Stimulated activated CD8-positive, alpha-beta memory T cell treated with anti-CD3 and anti-CD28 coated beads, Interleukin-4, amount 100 ng/mL, for 4 hours (primary cell): ENCODE results near the gene ZNF280A.
"Not testable (repeated sequence)": the region's sequence is repeated elsewhere in the genome, so short reads cannot be mapped to it uniquely, and the experiment has no call there.

Experiments used
- DNase-seq, 2 donors: peaks; one replicate each; pipeline ENCODE4 v3.0.0-alpha.2; 2020; ENCODE audit warnings: low read depth in 2 of 2, low spot score in 1 of 2

Gene ZNF280A

GRCh38 chr22:22469527-22469926 lies 50.5 kb downstream of the ZNF280A start:
- DNase-seq, result no peak

GRCh38 chr22:22468794-22469469 lies 51.1 kb downstream of the ZNF280A start:
- not testable (repeated sequence) for DNase-seq

- DNase-seq, result no peak
Observed at GRCh38 chr22:22467112-22467511, 53.0 kb downstream of the ZNF280A start.

DNA sequence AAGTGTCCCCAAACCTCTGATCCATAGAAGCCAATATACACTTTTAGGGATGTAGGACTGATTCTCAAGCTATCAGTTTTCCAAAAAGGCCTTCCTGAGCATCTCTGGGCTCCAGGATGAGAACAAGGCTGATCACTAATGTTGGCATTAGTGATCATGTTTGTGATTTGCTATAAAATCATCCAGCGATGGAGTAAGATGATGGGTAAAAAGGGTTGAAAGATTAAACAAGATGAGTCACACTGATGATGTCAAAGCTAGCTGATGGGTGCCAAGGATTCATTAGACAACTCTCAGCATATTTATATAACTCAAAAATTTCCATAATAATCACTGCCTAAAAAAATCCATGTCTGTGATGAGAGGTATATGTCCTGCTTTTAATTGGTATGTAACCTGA lies 54.3 kb downstream of the ZNF280A start:
- DNase-seq, result no peak

GRCh38 chr22:22465094-22465602 lies 54.9 kb downstream of the ZNF280A start:
- DNase-seq, result no peak

DNA sequence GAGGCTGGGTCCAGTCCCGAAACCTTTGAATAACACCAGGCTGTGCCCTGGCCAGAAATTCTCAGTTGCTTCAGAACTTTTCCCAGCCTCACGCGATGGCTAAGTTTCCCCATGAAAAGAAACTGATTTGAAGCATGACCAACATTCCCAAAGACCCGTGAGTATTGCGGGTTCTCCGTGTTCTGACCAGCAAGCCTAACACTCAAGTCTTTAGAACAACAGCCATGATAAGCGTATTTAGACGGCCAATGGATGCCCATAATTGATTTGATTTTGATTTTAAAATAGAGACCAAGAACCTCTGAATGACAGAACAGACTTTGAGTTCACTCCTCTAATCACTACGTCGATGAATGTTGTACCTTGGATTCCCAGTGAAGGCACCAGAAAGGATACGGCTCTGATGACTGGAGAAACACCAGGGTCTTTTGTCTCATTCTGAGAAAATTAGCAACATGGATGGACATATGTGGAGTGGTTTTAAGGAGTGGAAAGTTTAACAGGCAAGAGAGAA lies 55.5 kb downstream of the ZNF280A start:
- no peak for DNase-seq

DNA sequence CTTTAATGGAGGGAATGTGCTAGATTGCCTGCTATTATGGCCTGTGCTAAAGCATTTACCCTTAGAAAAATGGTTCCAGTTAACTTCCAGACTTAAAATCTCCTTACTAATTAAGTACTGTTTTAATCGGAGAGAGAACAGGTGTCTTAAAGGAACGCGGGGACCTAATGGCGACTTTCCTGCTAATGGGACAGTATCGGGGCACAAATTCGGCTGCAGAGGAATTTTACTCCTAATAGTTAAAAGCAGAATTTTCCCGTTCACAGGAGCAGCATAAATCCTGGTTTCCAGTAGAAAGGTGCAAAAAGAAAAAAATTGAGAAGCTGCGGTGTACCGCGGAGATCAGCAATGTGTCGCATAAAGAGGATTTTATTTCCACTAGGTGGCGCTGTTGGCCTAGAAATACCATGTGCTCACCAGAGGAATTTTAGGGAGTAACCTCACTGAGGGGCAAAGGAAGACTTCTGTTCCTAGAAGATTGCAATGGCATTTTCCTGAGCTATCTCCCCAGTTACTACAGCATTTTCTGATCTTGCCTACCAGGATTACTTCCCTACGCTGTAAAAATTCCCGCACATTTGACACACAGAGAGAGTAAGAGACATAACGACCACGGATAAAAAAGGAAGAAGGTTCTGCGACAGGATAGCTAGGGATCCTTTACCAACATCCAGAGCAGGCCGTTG lies 56.1 kb downstream of the ZNF280A start:
- DNase-seq, result peak; percentile 12 to 24
